ENCODE data around the gene SCN4B.

The SCN4B gene

DNA sequence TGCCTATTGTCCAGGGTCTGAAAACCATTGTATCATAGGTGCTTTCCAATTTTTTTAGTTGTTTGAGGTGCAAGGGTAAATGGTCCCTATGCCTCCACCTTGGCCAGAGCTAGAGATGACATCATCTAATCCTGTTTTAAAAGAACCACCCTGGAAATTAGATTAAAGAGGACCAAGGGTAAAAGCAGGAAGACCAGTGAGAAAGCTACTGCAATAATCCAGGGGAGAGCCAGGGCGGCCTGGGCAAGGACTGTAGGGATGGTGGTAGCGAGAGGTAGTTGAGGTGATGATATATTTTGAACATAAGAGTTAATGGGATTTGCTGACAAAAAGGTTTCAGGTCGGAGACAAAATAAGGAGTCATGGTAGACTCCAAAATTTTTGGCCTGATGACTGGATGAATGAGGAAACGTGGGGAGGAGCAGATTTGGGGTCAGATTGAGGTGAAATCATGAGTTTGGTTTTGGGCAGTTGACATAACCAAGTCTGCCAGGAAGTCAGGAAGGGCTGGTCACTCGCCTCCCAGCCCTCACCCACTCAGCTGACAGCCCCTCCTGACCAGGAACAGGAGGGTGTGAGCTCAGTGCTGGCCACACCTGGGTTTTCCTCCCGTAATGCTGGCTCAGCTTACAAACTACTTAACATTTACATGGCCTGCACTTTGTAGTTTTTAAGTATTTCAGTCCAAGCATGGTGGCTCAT is 23.0 kb downstream of the SCN4B start:
- DNase-seq (ENCODE audit: low read depth) = no peak

DNA sequence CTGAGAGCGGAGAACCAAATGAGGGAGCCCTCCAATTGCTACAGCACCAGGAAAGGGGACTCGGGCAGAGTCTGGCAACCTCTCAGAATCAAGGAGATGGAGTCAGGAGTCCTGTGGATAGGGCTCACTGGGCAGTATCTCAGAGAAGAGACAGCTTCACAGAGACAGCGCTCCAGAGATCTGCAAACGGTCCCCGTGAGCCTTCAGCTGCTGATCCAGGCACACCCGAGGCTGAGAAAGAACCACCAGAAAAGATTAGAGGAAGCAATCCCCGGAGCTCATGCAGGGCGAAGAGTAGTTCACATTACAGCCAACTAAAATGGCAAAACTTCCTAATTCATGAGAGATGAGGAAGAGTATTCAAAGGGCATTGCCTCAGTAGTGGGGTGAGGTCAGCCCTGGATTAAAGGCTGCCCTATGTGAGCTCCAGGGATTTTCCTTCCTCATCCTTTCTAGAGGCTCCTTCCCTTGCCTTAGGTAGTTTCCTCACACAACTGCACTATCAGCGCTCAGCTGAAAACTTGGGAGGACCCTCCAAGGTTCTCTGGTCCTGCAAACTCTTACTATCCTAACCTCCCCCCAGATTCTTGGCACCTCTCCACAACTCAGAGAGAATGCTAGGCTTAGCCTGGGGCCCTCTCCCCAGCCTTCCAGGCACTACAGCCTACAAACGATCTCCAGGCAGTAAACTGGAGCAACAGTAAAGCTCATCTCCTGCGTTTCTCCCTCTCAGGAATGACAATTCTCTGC is 23.7 kb downstream of the SCN4B start:
- DNase-seq (ENCODE audit: low read depth) = no peak

DNA sequence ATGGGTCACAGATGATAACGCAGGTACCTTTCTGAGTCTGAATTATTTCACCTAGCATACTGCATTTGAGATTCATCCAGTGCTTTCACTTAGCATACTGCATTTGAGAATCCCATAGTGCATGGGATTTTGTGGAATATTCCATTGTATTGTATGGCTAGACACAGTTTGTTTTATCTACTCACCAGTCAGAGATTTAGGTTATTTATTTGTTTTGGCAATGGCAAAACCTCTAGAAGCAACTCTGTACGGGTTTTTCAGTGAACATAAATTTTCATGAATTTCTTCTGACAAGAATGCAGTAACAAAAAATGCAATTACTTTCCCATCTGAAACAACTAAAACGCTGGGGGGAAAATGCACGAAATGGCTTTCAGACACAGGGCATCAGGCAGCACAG is 24.3 kb downstream of the SCN4B start:
- no peak for DNase-seq (ENCODE audit: low read depth)

DNA sequence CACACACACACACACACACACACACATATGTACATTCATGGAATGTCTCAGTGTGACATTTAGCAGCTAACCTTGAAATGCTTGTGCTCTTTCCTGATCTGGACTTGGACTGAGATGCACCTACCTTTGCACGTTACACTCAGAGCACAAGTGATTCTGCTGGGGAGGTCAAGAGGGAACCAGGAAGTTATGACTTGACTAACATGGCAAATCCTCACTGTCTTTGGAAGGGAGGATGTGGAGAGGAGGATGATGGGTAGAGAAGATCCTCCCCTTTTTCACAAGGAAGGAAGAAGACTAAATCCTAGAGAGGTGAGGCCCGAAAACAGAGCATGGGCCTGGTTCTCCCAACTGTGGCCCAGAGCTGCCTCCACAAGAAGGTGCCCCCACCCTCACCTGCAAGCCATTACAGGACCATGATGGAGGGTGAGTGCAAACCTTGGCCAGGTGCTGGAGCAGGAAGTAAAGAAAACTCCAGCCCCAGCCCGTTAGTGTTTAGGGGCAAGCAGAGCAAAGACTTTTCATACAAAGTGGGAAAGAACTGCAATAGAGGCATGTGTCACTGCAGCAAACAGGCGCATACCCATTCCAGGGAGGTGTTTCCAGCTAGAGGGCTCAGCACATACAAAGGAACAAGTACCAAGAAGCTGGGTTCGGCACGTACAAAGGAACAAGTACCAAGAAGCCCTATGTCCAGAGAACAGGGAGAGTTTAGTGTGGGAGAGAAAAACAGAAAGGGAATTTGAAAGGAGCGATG is 26.4 kb downstream of the SCN4B start:
- no peak for DNase-seq (ENCODE audit: low read depth)

DNA sequence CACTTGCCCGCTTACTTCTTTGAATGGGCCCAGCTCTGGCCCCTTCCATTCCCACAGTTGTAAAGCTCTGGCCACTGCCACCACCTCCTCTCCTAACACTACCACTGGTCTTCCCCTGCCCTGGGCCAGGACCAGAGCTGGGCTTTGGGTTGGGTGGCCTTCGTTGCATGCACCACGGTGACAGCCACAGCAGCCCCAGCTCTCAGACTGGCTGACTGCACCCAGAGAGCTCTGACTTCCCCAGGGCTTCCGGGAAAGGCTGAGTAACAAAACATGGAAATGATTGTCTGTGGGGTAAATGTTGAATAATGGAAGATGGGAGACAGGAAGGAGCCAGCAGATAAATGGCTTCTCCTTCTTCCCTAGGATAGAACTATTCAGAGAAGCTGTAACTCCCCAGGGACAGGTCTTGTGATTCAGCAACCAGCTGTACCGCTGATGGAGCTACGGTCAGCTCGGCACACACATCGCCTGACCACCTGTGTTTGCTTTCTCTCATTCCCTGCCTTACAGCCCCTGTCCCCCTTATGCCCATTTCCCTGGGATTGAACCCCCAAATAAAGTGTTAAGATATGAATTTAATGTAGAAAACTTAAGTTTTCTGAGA is 27.6 kb downstream of the SCN4B start:
- no peak for DNase-seq (ENCODE audit: low read depth)

DNA sequence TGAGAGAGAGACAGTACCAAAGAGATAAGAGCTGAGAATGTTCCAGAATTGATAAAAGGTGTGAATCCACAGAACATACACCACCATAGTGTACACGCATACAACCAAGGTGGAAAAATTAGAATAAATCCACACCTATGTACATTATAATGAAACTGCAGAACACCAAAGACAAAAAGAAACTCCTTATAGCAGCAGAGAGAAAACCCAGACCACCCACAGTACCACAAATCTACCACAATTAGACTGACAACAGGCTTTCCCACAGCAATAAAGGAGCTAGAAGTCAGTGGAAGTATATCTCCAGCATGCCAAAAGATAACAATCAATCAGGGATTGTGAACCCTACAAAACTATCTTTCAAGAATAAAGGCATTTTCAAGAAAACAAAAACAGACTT is 31.8 kb downstream of the SCN4B start:
- no peak for DNase-seq (ENCODE audit: low read depth)

DNA sequence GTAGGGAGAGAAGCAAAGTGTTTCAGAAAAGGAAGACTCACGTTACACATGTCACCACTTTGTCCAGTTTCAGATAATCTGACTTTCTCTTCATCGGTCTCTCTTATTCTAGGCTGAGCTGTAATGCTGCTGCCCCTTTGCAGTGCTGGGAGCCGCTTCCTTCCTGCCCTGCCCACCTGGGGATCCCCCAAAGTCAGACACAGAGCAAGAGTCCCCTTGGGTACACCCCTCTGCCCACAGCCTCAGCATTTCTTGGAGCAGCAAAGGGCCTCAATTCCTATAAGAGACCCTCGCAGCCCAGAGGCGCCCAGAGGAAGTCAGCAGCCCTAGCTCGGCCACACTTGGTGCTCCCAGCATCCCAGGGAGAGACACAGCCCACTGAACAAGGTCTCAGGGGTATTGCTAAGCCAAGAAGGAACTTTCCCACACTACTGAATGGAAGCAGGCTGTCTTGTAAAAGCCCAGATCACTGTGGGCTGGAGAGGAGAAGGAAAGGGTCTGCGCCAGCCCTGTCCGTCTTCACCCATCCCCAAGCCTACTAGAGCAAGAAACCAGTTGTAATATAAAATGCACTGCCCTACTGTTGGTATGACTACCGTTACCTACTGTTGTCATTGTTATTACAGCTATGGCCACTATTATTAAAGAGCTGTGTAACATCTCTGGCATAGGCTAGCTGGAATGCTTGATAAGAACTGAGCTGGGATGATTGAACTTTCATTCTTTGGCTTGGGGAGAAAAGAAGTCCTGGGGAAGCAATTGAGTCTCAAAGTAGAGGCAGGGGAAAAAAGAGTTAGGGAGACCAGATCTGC is 34.6 kb downstream of the SCN4B start:
- DNase-seq (ENCODE audit: low read depth) = no peak

DNA sequence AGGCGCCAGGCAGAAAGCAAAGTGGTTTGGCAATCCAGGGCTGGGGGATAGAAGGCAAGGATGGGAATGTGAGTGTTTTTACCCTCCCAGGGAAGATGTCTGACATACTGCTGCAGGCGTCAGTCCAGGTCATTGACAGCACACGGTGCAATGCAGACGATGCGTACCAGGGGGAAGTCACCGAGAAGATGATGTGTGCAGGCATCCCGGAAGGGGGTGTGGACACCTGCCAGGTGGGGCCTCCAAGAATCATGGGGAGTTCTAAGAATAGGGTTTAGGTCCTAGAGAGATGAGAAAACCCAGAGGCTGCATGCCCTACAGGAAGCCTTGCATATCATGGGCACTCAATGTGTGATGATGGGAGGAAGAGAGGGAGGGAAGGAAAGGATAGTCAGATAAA is 37.6 kb downstream of the SCN4B start:
- no peak for DNase-seq (ENCODE audit: low read depth)

DNA sequence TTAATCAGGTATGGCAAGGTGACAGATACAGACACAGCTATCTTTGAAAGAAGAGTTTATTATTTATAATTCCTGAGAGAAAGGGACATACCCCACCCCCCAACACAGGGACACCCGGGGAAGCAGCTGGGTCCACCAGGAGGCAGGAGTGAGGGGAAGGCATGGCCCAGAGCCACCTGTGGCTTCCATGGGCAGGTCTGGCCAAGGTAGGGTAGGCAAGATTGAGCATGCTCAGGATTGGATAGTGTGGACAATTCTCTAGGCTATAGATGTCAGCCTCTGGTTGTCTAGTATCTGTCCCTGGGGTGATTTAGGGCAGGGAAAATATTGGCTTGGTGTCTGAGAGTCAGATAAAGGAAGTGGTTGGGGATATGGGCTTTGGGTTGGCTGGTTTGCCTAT is 38.4 kb downstream of the SCN4B start:
- no peak for DNase-seq (ENCODE audit: low read depth)

DNA sequence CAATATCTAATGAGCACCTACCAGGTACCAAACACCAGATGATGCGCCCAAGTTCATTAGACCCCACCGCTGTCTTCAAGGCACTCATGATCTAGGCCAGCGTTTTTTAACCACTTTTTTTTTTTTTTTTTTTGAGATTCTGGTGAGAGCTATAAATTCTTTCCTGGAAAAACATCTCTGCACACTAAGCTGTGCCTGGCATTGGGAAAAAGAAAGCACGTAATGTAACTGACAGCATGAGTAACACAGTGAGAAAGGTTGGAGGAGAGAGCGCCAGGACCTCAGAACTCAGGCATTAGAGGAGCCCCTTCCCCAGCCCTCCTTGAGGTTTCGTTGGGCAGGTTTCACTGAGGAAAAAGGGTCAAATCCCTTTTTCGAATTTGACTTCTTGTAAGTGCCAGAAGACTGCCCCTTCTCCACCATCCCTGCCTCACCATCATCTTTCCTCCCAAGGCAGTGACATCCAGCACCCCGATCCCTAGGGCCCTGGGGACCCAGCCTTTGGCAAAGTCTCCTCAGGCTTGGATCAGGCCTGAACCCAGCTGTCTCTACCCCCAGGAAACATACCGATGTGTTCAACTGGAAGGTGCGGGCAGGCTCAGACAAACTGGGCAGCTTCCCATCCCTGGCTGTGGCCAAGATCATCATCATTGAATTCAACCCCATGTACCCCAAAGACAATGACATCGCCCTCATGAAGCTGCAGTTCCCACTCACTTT is 39.8 kb downstream of the SCN4B start:
- no peak for DNase-seq (ENCODE audit: low read depth)

DNA sequence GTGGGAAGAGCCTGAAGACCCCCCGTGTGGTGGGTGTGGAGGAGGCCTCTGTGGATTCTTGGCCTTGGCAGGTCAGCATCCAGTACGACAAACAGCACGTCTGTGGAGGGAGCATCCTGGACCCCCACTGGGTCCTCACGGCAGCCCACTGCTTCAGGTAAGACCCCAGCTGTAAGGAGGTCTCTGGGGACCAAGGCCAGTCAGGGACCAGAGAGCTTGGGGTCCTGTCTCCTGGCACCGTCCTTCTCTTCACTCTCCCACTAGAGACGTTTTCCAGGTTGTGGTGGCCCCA is 40.9 kb downstream of the SCN4B start:
- DNase-seq (ENCODE audit: low read depth) = no peak

DNA sequence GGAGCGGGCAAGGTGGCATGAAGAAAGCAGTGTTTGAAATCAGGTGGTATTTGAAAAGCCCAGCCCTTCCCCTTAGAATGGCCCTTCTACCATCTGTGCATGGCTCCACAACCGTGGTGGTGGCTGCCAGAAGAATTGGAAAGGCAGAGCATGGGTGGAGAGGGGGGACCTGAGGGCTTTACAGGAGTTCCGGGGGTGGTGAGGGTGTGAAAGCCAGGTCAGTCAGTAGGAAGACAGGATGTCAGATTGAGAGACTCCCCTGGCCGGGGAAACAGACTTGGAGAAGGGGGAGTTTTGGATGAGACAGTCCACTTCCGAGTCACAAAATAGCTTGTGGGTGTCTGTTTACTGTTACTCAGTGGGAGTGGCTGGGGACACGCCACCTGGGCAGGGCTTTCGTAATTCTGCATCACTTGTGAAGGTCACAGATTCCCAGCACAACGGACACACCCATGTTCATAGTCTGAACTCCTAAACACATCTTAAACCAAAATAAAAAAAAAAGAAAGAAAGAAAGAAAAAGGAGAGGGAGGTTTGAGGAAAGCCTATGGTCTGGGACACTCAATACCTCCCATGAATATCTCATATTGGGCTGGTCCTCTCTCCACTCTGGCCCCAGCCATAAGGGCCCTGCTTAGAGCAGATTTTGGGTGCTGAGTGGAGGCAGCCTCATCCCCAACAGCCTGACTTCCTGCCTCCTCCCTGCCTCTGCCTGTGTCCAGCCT is 41.4 kb downstream of the SCN4B start:
- DNase-seq (ENCODE audit: low read depth) = no peak

DNA sequence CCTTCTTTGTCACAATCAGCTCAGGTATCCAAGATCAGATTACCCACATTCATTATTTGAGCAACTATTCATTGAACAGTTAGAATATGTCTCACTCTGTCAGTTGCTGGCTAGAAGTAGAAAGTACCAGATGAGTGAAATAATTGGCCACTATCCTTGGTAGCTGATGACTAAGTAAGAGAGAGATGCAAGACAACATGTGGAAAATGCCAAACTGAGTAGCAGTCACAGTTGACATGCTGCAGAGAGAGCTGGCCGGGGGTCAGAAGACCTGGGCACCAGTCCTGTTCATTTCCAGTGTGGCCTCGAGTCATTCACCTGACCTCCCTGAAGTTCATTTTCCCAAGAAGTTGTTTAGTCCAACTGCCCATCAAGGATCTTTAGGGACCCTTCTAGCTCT is 43.4 kb downstream of the SCN4B start:
- no peak for DNase-seq (ENCODE audit: low read depth)

DNA sequence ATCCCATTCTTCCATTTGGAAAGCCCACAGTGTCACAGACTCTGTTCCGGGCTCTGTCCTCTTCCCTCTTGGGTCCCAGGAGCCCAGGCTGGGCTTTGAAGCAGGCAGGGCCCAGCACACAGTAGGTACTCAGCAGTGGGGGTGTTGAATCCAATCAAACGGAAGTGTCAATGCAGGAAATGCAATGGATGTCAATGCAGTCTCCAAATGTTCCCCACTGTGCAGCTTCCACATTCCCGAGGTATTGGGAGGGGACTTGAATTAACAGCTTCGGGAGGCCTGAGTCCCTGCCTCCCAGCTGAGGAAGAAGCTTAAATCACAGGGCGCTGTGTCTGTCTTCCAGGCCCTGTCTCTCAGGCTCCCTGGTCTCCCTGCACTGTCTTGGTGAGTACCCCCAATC is 44.1 kb downstream of the SCN4B start:
- no peak for DNase-seq (ENCODE audit: low read depth)

DNA sequence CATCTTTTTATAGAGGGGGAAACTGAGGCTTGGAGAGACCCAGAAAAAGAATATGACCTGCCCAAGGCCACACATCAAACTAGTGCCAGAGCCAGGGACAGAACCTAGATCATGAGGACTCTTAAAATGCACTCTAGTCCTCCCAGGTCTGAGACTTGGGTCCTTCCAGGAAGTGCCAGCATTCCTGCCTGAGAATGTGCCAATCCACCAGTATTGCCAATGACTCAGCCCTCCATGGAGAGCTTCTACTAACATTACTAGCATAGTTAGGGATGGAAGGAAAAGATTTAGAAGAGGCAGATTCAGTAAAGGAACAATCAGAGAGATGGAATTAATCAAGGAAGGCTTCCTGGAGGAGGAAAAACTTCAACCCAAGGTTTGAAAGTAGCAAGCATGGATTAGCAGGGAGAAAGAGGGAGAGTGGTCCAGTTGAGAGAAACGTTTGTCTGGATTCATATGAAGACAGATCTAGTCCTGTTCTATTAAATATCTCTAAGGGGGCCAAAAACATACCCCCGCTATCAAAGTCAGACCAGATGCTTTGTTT is 45.8 kb downstream of the SCN4B start:
- no peak for DNase-seq (ENCODE audit: low read depth)

DNA sequence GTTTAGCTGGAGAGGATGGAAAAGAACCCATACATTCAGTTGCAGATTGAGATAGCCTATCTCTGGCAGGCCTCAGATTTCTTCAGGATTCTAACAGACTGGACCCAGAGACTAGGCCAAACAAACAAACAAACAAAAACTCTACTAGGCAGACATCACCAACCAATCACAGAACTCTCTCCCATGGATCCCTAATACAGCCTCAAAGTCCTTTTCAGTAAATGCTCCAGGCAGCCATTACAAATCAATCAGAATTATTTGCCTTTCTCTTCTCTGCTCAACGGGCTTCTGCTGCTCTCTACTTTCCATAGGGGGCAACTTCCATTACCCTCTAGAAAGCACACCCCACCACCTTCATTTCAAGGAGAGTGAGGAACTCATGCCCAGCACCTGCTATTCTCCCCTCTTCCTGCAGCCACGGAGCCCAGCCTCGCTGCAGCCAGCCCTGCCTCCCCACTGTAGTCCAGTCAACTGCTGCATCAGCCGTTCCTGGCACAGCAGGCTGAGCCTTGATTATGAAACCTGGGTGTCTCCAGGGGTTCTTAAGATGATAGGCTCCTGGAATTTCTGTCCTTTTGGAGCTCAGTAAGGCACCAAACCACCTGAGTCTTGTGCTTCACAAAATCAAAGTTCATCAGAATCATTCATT is 46.8 kb downstream of the SCN4B start:
- DNase-seq (ENCODE audit: low read depth) = no peak

DNA sequence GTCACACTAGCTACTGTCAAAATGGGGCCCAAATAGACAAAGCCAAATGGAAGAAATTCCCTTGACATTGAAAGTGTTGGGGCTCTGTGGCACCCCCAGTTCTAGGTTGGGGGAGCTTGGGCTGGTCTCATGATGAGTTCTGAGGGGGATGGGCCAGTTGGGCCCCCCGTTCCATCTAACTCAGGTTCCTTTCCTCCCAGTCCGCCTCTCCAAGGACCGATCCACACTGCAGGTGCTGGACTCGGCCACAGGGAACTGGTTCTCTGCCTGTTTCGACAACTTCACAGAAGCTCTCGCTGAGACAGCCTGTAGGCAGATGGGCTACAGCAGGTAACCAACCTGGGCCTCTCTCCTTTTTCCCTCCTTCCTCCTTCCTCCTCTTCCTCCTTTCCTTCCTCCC is 48.1 kb downstream of the SCN4B start:
- no peak for DNase-seq (ENCODE audit: low read depth)

DNA sequence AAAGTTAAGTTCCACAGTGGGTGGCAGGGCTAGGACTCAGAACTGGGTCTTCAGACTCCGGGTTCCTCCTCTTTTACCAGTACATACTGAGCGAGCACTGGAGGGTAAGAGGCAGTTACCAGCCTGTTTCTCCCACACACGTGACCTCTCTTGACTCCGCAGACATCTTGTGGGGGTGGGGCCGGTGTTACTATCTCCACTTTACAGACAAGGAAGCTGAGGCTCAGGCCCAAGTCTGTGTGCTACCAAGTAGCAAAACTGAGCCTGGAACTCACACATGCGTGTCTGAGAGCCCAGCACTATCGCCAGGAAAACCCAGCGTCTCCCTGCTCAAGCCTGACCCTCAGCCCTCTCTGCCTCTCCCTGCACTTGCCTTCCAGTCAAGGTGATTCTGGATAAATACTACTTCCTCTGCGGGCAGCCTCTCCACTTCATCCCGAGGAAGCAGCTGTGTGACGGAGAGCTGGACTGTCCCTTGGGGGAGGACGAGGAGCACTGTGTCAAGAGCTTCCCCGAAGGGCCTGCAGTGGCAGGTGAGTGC is 49.8 kb downstream of the SCN4B start:
- DNase-seq (ENCODE audit: low read depth) = no peak

DNA sequence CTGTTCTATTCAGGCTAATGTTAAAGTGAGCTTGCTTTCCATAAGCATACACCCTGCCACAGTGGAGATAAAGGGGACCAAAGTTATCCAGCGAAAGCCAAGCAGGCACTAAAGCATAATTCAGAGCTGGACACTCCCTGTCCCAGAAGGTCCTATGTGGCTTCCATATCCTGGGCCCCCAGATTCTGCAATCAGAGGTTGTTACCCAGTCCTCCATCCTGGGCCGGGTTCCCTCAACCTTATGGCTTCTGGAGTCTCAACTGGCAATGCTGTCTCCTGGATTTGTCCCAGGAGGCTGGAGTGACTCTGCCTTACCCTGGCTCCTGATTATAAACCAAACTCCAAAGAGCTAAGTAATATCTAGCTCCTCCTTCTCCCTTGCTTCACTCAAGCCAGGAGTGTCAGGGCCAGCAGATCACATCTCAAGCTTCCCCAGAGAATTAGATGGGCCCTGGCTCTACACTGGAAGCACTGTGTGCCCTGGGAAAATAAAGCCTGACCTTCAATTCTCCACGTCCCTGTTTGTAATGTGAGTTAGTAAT is 51.9 kb downstream of the SCN4B start:
- no peak for DNase-seq (ENCODE audit: low read depth)

Measured in activated T-helper 9 cell treated with anti-CD3 and anti-CD28 coated beads, Interleukin-2, amount 50 U/mL, for 16 hours (primary cell).